Middle frontal gyrus (tissue), 1 donor: ENCODE measurements around the gene SBK1.

Experiments
- DNase-seq: peaks from one replicate; pipeline ENCODE4 v3.0.0-alpha.2; 2015; ENCODE audit warnings: low spot score; ENCODE audit errors: extremely low spot score

SBK1 gene

GRCh38 chr16:28304214-28304613 is 11.9 kb downstream of the SBK1 start:
- DNase-seq = no peak

- DNase-seq = no peak
Measured at GRCh38 chr16:28307936-28308335, 15.6 kb downstream of the SBK1 start.

- no peak for DNase-seq
Measured at GRCh38 chr16:28308794-28309584, 16.7 kb downstream of the SBK1 start.

- no peak for DNase-seq
Measured at GRCh38 chr16:28309811-28310311, 17.5 kb downstream of the SBK1 start.

GRCh38 chr16:28310796-28311195 is 18.5 kb downstream of the SBK1 start:
- DNase-seq = no peak

GRCh38 chr16:28311413-28311812 is 19.1 kb downstream of the SBK1 start:
- DNase-seq = no peak

GRCh38 chr16:28311913-28312312 is 19.6 kb downstream of the SBK1 start:
- no peak for DNase-seq

- no peak for DNase-seq
Measured at GRCh38 chr16:28312327-28312726, 20.0 kb downstream of the SBK1 start.

- DNase-seq = no peak
Measured at GRCh38 chr16:28313587-28313986, 21.3 kb downstream of the SBK1 start.

- no peak for DNase-seq
Measured at GRCh38 chr16:28316054-28316453, 23.7 kb downstream of the SBK1 start.

GRCh38 chr16:28317040-28317880 is 24.9 kb downstream of the SBK1 start:
- no peak for DNase-seq

- DNase-seq = no peak
Measured at GRCh38 chr16:28318042-28318744, 25.9 kb downstream of the SBK1 start.

- no peak for DNase-seq
Measured at GRCh38 chr16:28319476-28320022, 27.2 kb downstream of the SBK1 start.

GRCh38 chr16:28320023-28320561 is 27.8 kb downstream of the SBK1 start:
- no peak for DNase-seq

GRCh38 chr16:28320741-28321140 is 28.4 kb downstream of the SBK1 start:
- no peak for DNase-seq

GRCh38 chr16:28321700-28322411 is 29.5 kb downstream of the SBK1 start:
- DNase-seq = no peak

GRCh38 chr16:28324235-28324886 is 32.0 kb downstream of the SBK1 start:
- DNase-seq = no peak

- no peak for DNase-seq
Measured at GRCh38 chr16:28324887-28325279, 32.6 kb downstream of the SBK1 start.

- DNase-seq = no peak
Measured at GRCh38 chr16:28326881-28327610, 34.7 kb downstream of the SBK1 start.
